Measurements from ENCODE around the gene PDSS2.
"Not testable (repeated sequence)": the region's sequence is repeated elsewhere in the genome, so short reads cannot be mapped to it uniquely, and the experiment has no call there.

- TF ChIP-seq MAX (IDR thresholded peaks at IDR 0.05); ATF3 (IDR thresholded peaks at IDR 0.05); CTCF (IDR thresholded peaks at IDR 0.05; ENCODE audit: low read depth, low read length, missing input control); RAD21 (IDR thresholded peaks at IDR 0.05); TAF1 (conservative IDR thresholded peaks at IDR 0.05); REST (IDR thresholded peaks at IDR 0.05); ZBTB33 (IDR thresholded peaks at IDR 0.05): not testable (repeated sequence)
These were observed 170.1 kb downstream of the PDSS2 start for GRCh38 chr6:107289258-107289657.
